HepG2 (cell line): ENCODE measurements around the gene CMIP. TPM values are rescaled to one million over a fixed set of nuclear protein-coding genes. Genes with fewer than 3 reads are reported as not detected.
A peak's percentile ranks its signal among the peaks of the same experiment; 100 is the strongest.

ENCODE experiments used
- AGO2 ChIP-seq: fragments of 200-400 bp; formaldehyde crosslinking; optimal IDR thresholded peaks from 2 replicates; pipeline ENCODE3; 2017; ENCODE audit warnings: mild to moderate bottlenecking, low read depth, low read length, moderate library complexity
- CAMTA2 ChIP-seq: sonication (generic); formaldehyde crosslinking; IDR thresholded peaks from 2 replicates; pipeline ENCODE4 v1.4.0; 2020; ENCODE audit warnings: mild to moderate bottlenecking, missing genetic modification reagents, borderline replicate concordance
- GTF2F1 ChIP-seq: fragments of 150-350 bp; IDR thresholded peaks from 2 replicates; pipeline ENCODE4 v1.6.1; 2014; ENCODE audit warnings: low read length
- KAT2B ChIP-seq: fragments of 150-350 bp; IDR thresholded peaks from 2 replicates; pipeline ENCODE4 v1.6.1; 2014; ENCODE audit warnings: low read depth, low read length, borderline replicate concordance
- KDM3A ChIP-seq: IDR thresholded peaks from 2 replicates; pipeline ENCODE4 v1.6.1; 2018; ENCODE audit warnings: low read depth, missing compliant biosample characterization
- NFE2 ChIP-seq: sonication (generic); formaldehyde crosslinking; IDR thresholded peaks from 2 replicates; pipeline ENCODE4 v1.4.0; 2020; ENCODE audit warnings: missing genetic modification reagents
- RFXAP ChIP-seq: sonication (generic); formaldehyde crosslinking; IDR thresholded peaks from 2 replicates; pipeline ENCODE4 v1.4.0; 2020; ENCODE audit warnings: missing genetic modification reagents, borderline replicate concordance
- ZMYM3 ChIP-seq: sonication (generic); formaldehyde crosslinking; IDR thresholded peaks from 2 replicates; pipeline ENCODE4 v1.5.1; 2020; ENCODE audit warnings: mild to moderate bottlenecking, missing genetic modification reagents
- ZNF292 ChIP-seq: sonication (generic); formaldehyde crosslinking; IDR thresholded peaks from 2 replicates; pipeline ENCODE4 v1.8.1; 2022; ENCODE audit warnings: mild to moderate bottlenecking, low read depth, missing genetic modification reagents, borderline replicate concordance
- ZNF841 ChIP-seq: sonication (generic); formaldehyde crosslinking; IDR thresholded peaks from 2 replicates; pipeline ENCODE4 v1.8.1; 2023; ENCODE audit warnings: missing genetic modification reagents, borderline replicate concordance
- polyA plus RNA-seq, 8 experiments: library from polyadenylated mRNA; depleted of rRNA in 3 of 8; stranded (reverse) in 7 of 8; unstranded in 1 of 8; fragments of >200 nt; fragmentation: Illumina TruSeq in 4 of 8; extraction: Trizol in 4 of 8; gene quantifications; 2 replicates each; pipeline versions ENCODE4 v1.2.1 to v1.2.3, GENCODE V29; 2011 to 2016; ENCODE audit warnings: low read depth in 4 of 8, missing spikeins in 1 of 8, mixed read lengths in 1 of 8; ENCODE audit not compliant: insufficient read depth in 1 of 8
- total RNA-seq, 5 experiments: library from RNA; depleted of rRNA; stranded (reverse); fragments of >200 nt; fragmentation: Illumina TruSeq; extraction: Trizol; gene quantifications; 2 replicates each; pipeline ENCODE4 v1.2.3, GENCODE V29; 2016; ENCODE audit warnings: low read depth in 1 of 5
- TF ChIP-seq, protein P1 (sequence below): sonication (generic); formaldehyde crosslinking; IDR thresholded peaks from 2 replicates; pipeline ENCODE4 v1.4.0; 2020; ENCODE audit warnings: missing genetic modification reagents, borderline replicate concordance
- TF ChIP-seq, protein P2 (sequence below), 2 experiments: sonication (generic) in 1 of 2; formaldehyde crosslinking in 1 of 2; IDR thresholded peaks; 2 replicates each; pipeline versions ENCODE4 v1.4.0 to v1.6.1; 2018 to 2020; ENCODE audit warnings: missing genetic modification reagents in 2 of 2, borderline replicate concordance in 1 of 2, low read depth in 1 of 2, mild to moderate bottlenecking in 1 of 2, missing biosample characterization in 1 of 2
- TF ChIP-seq, protein P3 (sequence below): sonication (generic); formaldehyde crosslinking; IDR thresholded peaks from 2 replicates; pipeline ENCODE4 v1.9.0; 2021; ENCODE audit warnings: missing genetic modification reagents, mild to moderate bottlenecking, borderline replicate concordance
- TF ChIP-seq, protein P4 (sequence below): sonication (generic); formaldehyde crosslinking; IDR thresholded peaks from 2 replicates; pipeline ENCODE4 v1.4.0; 2020; ENCODE audit warnings: mild to moderate bottlenecking, missing genetic modification reagents
- TF ChIP-seq, protein P5 (sequence below): IDR thresholded peaks from 2 replicates; pipeline ENCODE4 v1.6.1; 2016; ENCODE audit warnings: missing compliant biosample characterization, missing genetic modification reagents, borderline replicate concordance
- TF ChIP-seq, protein P6 (sequence below): sonication (generic); formaldehyde crosslinking; IDR thresholded peaks from 2 replicates; pipeline ENCODE4 v1.5.1; 2020; ENCODE audit warnings: missing genetic modification reagents, mild to moderate bottlenecking, borderline replicate concordance

Gene CMIP
- total and polyA plus RNA-seq, 2 of the 13 experiments (the other 11 are each of a cell fraction or from before 2014, with no cell fraction given), result 10.9 to 18.1 TPM

DNA sequence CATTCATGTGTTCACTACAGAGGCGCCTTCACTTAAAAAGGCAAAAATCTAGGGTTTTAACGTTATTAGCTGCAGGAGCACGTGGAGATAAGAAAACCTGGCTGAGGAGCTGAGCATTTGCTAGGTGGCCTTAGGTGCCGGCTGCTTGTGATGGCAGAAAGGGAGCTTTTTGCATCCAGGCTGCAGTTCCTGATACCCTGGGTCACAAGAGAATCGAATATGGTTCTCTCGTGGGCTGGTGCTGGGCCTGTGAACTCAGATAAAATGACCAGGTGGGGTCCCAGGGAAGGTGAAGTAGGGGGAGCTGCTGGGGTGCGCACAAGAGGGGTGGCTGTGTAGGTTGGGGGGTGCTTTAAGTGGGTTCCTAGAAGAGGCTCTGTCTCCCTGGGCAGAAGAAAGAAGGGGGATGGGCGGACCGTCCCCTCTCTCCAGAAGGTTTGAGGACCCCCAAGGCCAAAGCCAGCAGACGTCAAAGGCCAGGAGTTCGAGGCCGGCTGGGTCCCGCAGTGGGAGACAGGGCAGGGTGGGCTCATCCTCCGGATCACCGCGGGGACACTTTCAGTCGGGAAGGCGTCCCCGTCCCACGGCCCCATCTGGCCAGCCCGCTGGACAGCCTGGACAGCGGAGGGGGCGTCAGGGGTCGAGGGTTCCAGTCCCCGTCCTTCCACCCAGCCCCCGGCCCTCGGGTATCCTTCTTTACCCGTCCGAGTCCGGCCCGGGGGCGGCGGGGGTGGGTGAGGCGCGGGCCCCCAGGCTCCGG, 740 bp upstream of the CMIP start (continued):
- TF ChIP-seq, protein P1, sequence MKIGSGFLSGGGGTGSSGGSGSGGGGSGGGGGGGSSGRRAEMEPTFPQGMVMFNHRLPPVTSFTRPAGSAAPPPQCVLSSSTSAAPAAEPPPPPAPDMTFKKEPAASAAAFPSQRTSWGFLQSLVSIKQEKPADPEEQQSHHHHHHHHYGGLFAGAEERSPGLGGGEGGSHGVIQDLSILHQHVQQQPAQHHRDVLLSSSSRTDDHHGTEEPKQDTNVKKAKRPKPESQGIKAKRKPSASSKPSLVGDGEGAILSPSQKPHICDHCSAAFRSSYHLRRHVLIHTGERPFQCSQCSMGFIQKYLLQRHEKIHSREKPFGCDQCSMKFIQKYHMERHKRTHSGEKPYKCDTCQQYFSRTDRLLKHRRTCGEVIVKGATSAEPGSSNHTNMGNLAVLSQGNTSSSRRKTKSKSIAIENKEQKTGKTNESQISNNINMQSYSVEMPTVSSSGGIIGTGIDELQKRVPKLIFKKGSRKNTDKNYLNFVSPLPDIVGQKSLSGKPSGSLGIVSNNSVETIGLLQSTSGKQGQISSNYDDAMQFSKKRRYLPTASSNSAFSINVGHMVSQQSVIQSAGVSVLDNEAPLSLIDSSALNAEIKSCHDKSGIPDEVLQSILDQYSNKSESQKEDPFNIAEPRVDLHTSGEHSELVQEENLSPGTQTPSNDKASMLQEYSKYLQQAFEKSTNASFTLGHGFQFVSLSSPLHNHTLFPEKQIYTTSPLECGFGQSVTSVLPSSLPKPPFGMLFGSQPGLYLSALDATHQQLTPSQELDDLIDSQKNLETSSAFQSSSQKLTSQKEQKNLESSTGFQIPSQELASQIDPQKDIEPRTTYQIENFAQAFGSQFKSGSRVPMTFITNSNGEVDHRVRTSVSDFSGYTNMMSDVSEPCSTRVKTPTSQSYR, result 0 out of 2 replicates have a peak, but pooled peaks have one; percentile 15
- TF ChIP-seq NFE2 (CRISPR knock-in tag), result no peak
- TF ChIP-seq, protein P2, sequence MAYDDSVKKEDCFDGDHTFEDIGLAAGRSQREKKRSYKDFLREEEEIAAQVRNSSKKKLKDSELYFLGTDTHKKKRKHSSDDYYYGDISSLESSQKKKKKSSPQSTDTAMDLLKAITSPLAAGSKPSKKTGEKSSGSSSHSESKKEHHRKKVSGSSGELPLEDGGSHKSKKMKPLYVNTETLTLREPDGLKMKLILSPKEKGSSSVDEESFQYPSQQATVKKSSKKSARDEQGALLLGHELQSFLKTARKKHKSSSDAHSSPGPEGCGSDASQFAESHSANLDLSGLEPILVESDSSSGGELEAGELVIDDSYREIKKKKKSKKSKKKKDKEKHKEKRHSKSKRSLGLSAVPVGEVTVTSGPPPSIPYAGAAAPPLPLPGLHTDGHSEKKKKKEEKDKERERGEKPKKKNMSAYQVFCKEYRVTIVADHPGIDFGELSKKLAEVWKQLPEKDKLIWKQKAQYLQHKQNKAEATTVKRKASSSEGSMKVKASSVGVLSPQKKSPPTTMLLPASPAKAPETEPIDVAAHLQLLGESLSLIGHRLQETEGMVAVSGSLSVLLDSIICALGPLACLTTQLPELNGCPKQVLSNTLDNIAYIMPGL (CRISPR knock-in tag; IDR thresholded peaks at IDR 0.05; ENCODE audit: borderline replicate concordance in 1 of 2, low read depth in 1 of 2), result no peak; a peak in 1 of 4 replicates
- TF ChIP-seq ZNF841 (CRISPR knock-in tag), result no peak
- TF ChIP-seq RFXAP (CRISPR knock-in tag), result no peak; the same call in 1 of the 2 replicates
- TF ChIP-seq, protein P3, sequence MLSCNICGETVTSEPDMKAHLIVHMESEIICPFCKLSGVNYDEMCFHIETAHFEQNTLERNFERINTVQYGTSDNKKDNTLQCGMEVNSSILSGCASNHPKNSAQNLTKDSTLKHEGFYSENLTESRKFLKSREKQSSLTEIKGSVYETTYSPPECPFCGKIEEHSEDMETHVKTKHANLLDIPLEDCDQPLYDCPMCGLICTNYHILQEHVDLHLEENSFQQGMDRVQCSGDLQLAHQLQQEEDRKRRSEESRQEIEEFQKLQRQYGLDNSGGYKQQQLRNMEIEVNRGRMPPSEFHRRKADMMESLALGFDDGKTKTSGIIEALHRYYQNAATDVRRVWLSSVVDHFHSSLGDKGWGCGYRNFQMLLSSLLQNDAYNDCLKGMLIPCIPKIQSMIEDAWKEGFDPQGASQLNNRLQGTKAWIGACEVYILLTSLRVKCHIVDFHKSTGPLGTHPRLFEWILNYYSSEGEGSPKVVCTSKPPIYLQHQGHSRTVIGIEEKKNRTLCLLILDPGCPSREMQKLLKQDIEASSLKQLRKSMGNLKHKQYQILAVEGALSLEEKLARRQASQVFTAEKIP (CRISPR knock-in tag), result no peak
- TF ChIP-seq, protein P4, sequence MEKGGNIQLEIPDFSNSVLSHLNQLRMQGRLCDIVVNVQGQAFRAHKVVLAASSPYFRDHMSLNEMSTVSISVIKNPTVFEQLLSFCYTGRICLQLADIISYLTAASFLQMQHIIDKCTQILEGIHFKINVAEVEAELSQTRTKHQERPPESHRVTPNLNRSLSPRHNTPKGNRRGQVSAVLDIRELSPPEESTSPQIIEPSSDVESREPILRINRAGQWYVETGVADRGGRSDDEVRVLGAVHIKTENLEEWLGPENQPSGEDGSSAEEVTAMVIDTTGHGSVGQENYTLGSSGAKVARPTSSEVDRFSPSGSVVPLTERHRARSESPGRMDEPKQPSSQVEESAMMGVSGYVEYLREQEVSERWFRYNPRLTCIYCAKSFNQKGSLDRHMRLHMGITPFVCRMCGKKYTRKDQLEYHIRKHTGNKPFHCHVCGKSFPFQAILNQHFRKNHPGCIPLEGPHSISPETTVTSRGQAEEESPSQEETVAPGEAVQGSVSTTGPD (CRISPR knock-in tag), result no peak
- TF ChIP-seq ZMYM3 (CRISPR knock-in tag), result 0 out of 2 replicates have a peak, but pooled peaks have one; percentile 33
- TF ChIP-seq, protein P5, sequence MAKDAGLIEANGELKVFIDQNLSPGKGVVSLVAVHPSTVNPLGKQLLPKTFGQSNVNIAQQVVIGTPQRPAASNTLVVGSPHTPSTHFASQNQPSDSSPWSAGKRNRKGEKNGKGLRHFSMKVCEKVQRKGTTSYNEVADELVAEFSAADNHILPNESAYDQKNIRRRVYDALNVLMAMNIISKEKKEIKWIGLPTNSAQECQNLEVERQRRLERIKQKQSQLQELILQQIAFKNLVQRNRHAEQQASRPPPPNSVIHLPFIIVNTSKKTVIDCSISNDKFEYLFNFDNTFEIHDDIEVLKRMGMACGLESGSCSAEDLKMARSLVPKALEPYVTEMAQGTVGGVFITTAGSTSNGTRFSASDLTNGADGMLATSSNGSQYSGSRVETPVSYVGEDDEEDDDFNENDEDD (CRISPR knock-in tag), result no peak
- TF ChIP-seq ZNF292, result peak; percentile 50; the same call in 1 of the 2 replicates
- TF ChIP-seq, protein P6, sequence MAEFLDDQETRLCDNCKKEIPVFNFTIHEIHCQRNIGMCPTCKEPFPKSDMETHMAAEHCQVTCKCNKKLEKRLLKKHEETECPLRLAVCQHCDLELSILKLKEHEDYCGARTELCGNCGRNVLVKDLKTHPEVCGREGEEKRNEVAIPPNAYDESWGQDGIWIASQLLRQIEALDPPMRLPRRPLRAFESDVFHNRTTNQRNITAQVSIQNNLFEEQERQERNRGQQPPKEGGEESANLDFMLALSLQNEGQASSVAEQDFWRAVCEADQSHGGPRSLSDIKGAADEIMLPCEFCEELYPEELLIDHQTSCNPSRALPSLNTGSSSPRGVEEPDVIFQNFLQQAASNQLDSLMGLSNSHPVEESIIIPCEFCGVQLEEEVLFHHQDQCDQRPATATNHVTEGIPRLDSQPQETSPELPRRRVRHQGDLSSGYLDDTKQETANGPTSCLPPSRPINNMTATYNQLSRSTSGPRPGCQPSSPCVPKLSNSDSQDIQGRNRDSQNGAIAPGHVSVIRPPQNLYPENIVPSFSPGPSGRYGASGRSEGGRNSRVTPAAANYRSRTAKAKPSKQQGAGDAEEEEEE (CRISPR knock-in tag), result no peak
- 0 out of 2 replicates have a peak, but pooled peaks have one; percentile 46 for TF ChIP-seq CAMTA2 (CRISPR knock-in tag)
- no peak for TF ChIP-seq KAT2B
- 0 out of 2 replicates have a peak, but pooled peaks have one; percentile 44 for TF ChIP-seq KDM3A
- TF ChIP-seq AGO2, result peak; percentile 20
- TF ChIP-seq GTF2F1, result no peak
